HL-60 (cell line): ENCODE measurements around the gene PPP2R5D.

ENCODE experiments used
- DNase-seq, 2 experiments: peaks; one replicate each; pipeline ENCODE4 v3.0.0-alpha.2; 2010 to 2020; ENCODE audit warnings: low read depth in 1 of 2, low spot score in 1 of 2
- H3K27ac ChIP-seq: fragments of 250-450 bp; sonication (Bioruptor Pico); replicated peaks from 2 replicates; pipeline ENCODE4 v1.5.1; 2020; ENCODE audit warnings: mild to moderate bottlenecking, moderate library complexity
- H3K27me3 ChIP-seq: fragments of 250-450 bp; sonication (Bioruptor Pico); 2 replicates; pipeline ENCODE4 v1.5.1; 2021; ENCODE audit warnings: mild to moderate bottlenecking, moderate library complexity; ENCODE audit not compliant: insufficient read depth, poor library complexity, severe bottlenecking
- H3K4me3 ChIP-seq: replicated peaks from 2 replicates; pipeline ENCODE4 v1.5.1; 2011; ENCODE audit warnings: mild to moderate bottlenecking, control low read depth, low read length; ENCODE audit not compliant: insufficient read depth
- GABPA ChIP-seq: IDR thresholded peaks from 2 replicates; pipeline ENCODE4 v1.6.1; 2012; ENCODE audit warnings: low read depth
- POLR2AphosphoS5 ChIP-seq: IDR thresholded peaks from 2 replicates; pipeline ENCODE4 v1.6.1; 2012; ENCODE audit warnings: low read depth
- SPI1 ChIP-seq: IDR thresholded peaks from 2 replicates; pipeline ENCODE4 v1.6.1; 2012; ENCODE audit warnings: low read depth, mild to moderate bottlenecking, borderline replicate concordance
- TF ChIP-seq, protein P1 (sequence below): IDR thresholded peaks from 2 replicates; pipeline ENCODE4 v1.6.1; 2012; ENCODE audit warnings: low read depth; ENCODE audit not compliant: insufficient replicate concordance
- TF ChIP-seq, protein P2 (sequence below): IDR thresholded peaks from one replicate; pipeline ENCODE4 v1.5.1; 2011; ENCODE audit warnings: low read length, control low read depth, inconsistent platforms; ENCODE audit not compliant: insufficient read depth

PPP2R5D gene

DNA sequence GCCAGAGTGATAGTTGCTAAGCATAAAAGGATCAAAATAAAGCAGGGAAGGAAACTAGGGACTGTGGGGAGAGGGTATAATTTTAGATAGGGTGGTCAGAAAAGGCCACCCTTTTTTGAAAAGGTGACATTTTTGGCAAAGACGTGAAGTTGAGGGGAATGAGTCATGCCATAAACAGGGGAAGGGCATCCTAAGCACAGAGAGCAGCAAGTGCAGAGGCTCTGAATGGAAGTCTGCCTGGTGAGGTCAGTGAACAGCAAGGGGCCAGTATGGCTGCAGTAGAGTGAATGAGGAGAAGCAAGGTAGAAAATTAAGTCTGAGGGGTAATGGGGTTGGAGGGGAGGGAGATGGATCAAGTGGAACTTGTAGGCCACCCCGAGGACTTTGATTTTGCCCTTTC, 77.5 kb downstream of the PPP2R5D start:
- no peak for DNase-seq
- no peak overlapping the region for H3K4me3 ChIP-seq
- H3K27me3 ChIP-seq: no peaks in the 10 kb centered on the region
- no peak overlapping the region for H3K27ac ChIP-seq
- TF ChIP-seq, protein P1, sequence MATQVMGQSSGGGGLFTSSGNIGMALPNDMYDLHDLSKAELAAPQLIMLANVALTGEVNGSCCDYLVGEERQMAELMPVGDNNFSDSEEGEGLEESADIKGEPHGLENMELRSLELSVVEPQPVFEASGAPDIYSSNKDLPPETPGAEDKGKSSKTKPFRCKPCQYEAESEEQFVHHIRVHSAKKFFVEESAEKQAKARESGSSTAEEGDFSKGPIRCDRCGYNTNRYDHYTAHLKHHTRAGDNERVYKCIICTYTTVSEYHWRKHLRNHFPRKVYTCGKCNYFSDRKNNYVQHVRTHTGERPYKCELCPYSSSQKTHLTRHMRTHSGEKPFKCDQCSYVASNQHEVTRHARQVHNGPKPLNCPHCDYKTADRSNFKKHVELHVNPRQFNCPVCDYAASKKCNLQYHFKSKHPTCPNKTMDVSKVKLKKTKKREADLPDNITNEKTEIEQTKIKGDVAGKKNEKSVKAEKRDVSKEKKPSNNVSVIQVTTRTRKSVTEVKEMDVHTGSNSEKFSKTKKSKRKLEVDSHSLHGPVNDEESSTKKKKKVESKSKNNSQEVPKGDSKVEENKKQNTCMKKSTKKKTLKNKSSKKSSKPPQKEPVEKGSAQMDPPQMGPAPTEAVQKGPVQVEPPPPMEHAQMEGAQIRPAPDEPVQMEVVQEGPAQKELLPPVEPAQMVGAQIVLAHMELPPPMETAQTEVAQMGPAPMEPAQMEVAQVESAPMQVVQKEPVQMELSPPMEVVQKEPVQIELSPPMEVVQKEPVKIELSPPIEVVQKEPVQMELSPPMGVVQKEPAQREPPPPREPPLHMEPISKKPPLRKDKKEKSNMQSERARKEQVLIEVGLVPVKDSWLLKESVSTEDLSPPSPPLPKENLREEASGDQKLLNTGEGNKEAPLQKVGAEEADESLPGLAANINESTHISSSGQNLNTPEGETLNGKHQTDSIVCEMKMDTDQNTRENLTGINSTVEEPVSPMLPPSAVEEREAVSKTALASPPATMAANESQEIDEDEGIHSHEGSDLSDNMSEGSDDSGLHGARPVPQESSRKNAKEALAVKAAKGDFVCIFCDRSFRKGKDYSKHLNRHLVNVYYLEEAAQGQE: no peak
- TF ChIP-seq, protein P2, sequence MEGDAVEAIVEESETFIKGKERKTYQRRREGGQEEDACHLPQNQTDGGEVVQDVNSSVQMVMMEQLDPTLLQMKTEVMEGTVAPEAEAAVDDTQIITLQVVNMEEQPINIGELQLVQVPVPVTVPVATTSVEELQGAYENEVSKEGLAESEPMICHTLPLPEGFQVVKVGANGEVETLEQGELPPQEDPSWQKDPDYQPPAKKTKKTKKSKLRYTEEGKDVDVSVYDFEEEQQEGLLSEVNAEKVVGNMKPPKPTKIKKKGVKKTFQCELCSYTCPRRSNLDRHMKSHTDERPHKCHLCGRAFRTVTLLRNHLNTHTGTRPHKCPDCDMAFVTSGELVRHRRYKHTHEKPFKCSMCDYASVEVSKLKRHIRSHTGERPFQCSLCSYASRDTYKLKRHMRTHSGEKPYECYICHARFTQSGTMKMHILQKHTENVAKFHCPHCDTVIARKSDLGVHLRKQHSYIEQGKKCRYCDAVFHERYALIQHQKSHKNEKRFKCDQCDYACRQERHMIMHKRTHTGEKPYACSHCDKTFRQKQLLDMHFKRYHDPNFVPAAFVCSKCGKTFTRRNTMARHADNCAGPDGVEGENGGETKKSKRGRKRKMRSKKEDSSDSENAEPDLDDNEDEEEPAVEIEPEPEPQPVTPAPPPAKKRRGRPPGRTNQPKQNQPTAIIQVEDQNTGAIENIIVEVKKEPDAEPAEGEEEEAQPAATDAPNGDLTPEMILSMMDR: no peak
- TF ChIP-seq SPI1: no peak
- TF ChIP-seq GABPA: no peak
- no peak for TF ChIP-seq POLR2AphosphoS5
